OCI-LY7 (cell line): ENCODE data around the gene MOV10.

Experiments used
- EZH2phosphoT487 ChIP-seq: fragments of 200-600 bp; sonication (generic); IDR thresholded peaks from 2 replicates; pipeline ENCODE4 v1.6.1; 2018; ENCODE audit warnings: low read depth, borderline replicate concordance, mild to moderate bottlenecking, mixed run types, antibody characterized with exemption, low read length, moderate library complexity, mixed read lengths
- TF ChIP-seq, protein P1 (sequence below): fragments of 200-600 bp; sonication (generic); conservative IDR thresholded peaks from 2 replicates; pipeline ENCODE4 v1.5.1; 2014; ENCODE audit warnings: mild to moderate bottlenecking, antibody characterized with exemption, low read length, moderate library complexity, mixed read lengths

DNA sequence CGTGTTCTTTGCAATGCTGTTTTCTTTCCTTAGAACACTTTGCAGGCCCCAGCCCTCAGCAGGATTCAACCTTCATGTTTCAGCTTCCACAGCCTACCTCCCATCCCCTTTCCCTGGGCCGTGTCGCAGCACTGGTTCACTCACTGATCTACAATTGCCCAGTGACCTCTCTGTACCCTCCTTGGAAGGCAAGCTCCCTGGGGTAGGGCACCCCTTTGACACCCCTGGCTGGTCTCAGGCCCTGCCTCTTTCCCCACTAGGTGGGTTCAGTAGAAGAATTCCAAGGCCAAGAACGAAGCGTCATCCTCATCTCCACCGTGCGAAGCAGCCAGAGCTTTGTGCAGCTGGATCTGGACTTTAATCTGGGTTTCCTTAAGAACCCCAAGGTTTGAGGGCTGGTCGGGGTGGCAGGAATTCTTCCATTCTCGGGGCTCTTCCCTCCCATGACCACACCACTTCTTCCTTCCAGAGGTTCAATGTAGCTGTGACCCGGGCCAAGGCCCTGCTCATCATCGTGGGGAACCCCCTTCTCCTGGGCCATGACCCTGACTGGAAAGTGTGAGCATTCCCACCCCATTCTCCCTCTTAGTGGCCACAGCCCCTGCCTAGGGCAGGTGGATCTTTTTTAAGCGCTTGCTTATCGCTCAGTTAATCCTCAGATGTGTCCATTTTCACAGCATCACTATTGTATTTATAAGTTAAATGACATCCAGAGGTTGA, 25.1 kb downstream of the MOV10 start:
- TF ChIP-seq, protein P1, sequence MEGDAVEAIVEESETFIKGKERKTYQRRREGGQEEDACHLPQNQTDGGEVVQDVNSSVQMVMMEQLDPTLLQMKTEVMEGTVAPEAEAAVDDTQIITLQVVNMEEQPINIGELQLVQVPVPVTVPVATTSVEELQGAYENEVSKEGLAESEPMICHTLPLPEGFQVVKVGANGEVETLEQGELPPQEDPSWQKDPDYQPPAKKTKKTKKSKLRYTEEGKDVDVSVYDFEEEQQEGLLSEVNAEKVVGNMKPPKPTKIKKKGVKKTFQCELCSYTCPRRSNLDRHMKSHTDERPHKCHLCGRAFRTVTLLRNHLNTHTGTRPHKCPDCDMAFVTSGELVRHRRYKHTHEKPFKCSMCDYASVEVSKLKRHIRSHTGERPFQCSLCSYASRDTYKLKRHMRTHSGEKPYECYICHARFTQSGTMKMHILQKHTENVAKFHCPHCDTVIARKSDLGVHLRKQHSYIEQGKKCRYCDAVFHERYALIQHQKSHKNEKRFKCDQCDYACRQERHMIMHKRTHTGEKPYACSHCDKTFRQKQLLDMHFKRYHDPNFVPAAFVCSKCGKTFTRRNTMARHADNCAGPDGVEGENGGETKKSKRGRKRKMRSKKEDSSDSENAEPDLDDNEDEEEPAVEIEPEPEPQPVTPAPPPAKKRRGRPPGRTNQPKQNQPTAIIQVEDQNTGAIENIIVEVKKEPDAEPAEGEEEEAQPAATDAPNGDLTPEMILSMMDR, result no peak
- TF ChIP-seq EZH2phosphoT487, result no peak
